ENCODE measurements around the gene MRPS14. TPM values are rescaled to one million over a fixed set of nuclear protein-coding genes. Genes with fewer than 3 reads are reported as not detected.

MRPS14 gene
- 36.5 and 36.9 TPM in 2 replicates for total RNA-seq

GRCh38 chr1:175023043-175023921 lies at the start of gene MRPS14:
Gene MRPS14 (minus strand): TSS chr1:175023425. CDS start chr1:175023408, 17 bp downstream.
- ChIA-PET POLR2A (interaction anchor here (0.6 to 4.0 kb wide), 21 partner anchors 8 to 1546 kb away, joined by 3 to 139 read pairs (median 5); partner anchors contain the start of genes CACYBP, KLHL20, PRDX6 and RC3H1), CTCF (interaction anchor here (1.2 to 1.6 kb wide), 3 partner anchors 8 to 102 kb away, joined by 3 to 5 read pairs (median 5); no protein-coding TSS in a partner anchor)
- Mint-ChIP-seq H3K4me1 (peaks cover 29% of the 10 kb centered on the region), H3K4me3 (peak within 1 kb of the TSS; percentile 95), H3K27ac (peak within 1 kb of the TSS; percentile 90), H3K27me3 (no peaks in the 10 kb centered on the region), H3K36me3 (ENCODE audit: low read depth) (peaks cover 27% of the 10 kb centered on the region), H3K9me3 (peaks cover 5% of the 10 kb centered on the region)
- no peak for TF ChIP-seq CTCF (IDR thresholded peaks at IDR 0.05)
- DNase-seq (peak; percentile 91), ATAC-seq (ENCODE audit: low read depth) (peak; percentile 93)
- intact Hi-C loops (cut with micrococcal nuclease), result loop anchor here (1.0 to 10.0 kb wide), 6 partner anchors 24 to 1546 kb away; partner anchors contain the start of genes CACYBP, COP1, PRDX6 and RC3H1

- Mint-ChIP-seq H3K4me3 (no peak overlapping the region), H3K4me1 (peaks cover 6% of the 10 kb centered on the region), H3K9me3 (no peaks in the 10 kb centered on the region), H3K27me3 (peaks cover 36% of the 10 kb centered on the region), H3K27ac (no peak overlapping the region), H3K36me3 (ENCODE audit: low read depth) (no peaks in the 10 kb centered on the region)
- no peak for ATAC-seq (ENCODE audit: low read depth)
- intact Hi-C loops (cut with micrococcal nuclease), result no loop called here
- DNase-seq, result no peak
- POLR2A ChIA-PET, result no interaction called here
- CTCF ChIA-PET, result no interaction called here
- TF ChIP-seq CTCF (IDR thresholded peaks at IDR 0.05), result no peak
These were observed 49.1 kb upstream of the MRPS14 start for GRCh38 chr1:175072099-175072951.

GRCh38 chr1:175071276-175071943 lies 48.2 kb upstream of the MRPS14 start:
- Mint-ChIP-seq H3K4me3 (no peak overlapping the region), H3K36me3 (ENCODE audit: low read depth) (no peaks in the 10 kb centered on the region), H3K4me1 (peaks cover 6% of the 10 kb centered on the region), H3K27ac (no peak overlapping the region), H3K27me3 (peaks cover 40% of the 10 kb centered on the region), H3K9me3 (no peaks in the 10 kb centered on the region)
- no peak for ATAC-seq (ENCODE audit: low read depth)
- no peak for TF ChIP-seq CTCF (IDR thresholded peaks at IDR 0.05)
- ChIA-PET CTCF (no interaction called here), POLR2A (no interaction called here)
- intact Hi-C loops (cut with micrococcal nuclease), result no loop called here
- DNase-seq, result no peak

- Mint-ChIP-seq H3K27me3 (peaks cover 45% of the 10 kb centered on the region), H3K27ac (no peak overlapping the region), H3K9me3 (no peaks in the 10 kb centered on the region), H3K4me3 (no peak overlapping the region), H3K36me3 (ENCODE audit: low read depth) (no peaks in the 10 kb centered on the region), H3K4me1 (peaks cover 6% of the 10 kb centered on the region)
- DNase-seq, result no peak
- intact Hi-C loops (cut with micrococcal nuclease), result no loop called here
- no peak for TF ChIP-seq CTCF (IDR thresholded peaks at IDR 0.05)
- no peak for ATAC-seq (ENCODE audit: low read depth)
- CTCF ChIA-PET, result no interaction called here
- POLR2A ChIA-PET, result no interaction called here
These were observed 47.6 kb upstream of the MRPS14 start for GRCh38 chr1:175070818-175071217.

All from activated B cell treated with CpG ODN at 0.5 μM for 24 hours (primary cell).